Lung (tissue), 12 donors: ENCODE measurements around the gene CDH4. TPM values are rescaled to one million over a fixed set of nuclear protein-coding genes. Genes with fewer than 3 reads are reported as not detected.

ENCODE experiments used
- ATAC-seq: fragments of 200-7000 bp; cut with Tn5 transposase; one replicate; pipeline ENCODE4 v1.9.1; 2020; ENCODE audit warnings: moderate number of reproducible peaks; ENCODE audit not compliant: insufficient read depth, low FRiP score
- DNase-seq, 3 donors: peaks; one replicate each; pipeline ENCODE4 v3.0.0-alpha.2; 2013 to 2017
- H3K27ac ChIP-seq, 2 donors: one replicate each; pipeline ENCODE4 v1.5.1; 2013; ENCODE audit warnings: mild to moderate bottlenecking in 2 of 2, moderate library complexity in 2 of 2, control low read depth in 1 of 2, inconsistent platforms in 1 of 2, low read depth in 1 of 2, low read length in 1 of 2
- H3K27me3 ChIP-seq, 3 donors: one replicate each; pipeline ENCODE4 v1.5.1; 2013; ENCODE audit warnings: low read length in 2 of 3; ENCODE audit not compliant: control insufficient read depth in 3 of 3, insufficient read depth in 3 of 3
- H3K36me3 ChIP-seq, 4 donors: one replicate each; pipeline ENCODE4 v1.5.1; 2013; ENCODE audit warnings: low read length in 4 of 4, mild to moderate bottlenecking in 1 of 4, moderate library complexity in 1 of 4; ENCODE audit not compliant: control insufficient read depth in 4 of 4, insufficient read depth in 4 of 4
- H3K4me1 ChIP-seq, 5 donors: one replicate each; pipeline ENCODE4 v1.5.1; 2013; ENCODE audit warnings: low read length in 5 of 5, mild to moderate bottlenecking in 2 of 5, moderate library complexity in 1 of 5; ENCODE audit not compliant: control insufficient read depth in 5 of 5, insufficient read depth in 5 of 5
- H3K4me3 ChIP-seq: one replicate; pipeline ENCODE4 v1.5.1; 2013; ENCODE audit warnings: mild to moderate bottlenecking, control low read depth, moderate library complexity
- H3K9ac ChIP-seq, 2 donors: one replicate each; pipeline ENCODE4 v1.5.1; 2013; ENCODE audit warnings: low read length in 2 of 2, control low read depth in 1 of 2; ENCODE audit not compliant: insufficient read depth in 1 of 2
- H3K9me3 ChIP-seq, 4 donors: one replicate each; pipeline ENCODE4 v1.5.1; 2013; ENCODE audit warnings: low read length in 3 of 4, mild to moderate bottlenecking in 1 of 4, moderate library complexity in 1 of 4; ENCODE audit not compliant: control insufficient read depth in 4 of 4, insufficient read depth in 3 of 4
- CTCF ChIP-seq: IDR thresholded peaks from 2 replicates; pipeline ENCODE4 v1.5.1; 2012; ENCODE audit warnings: mild to moderate bottlenecking; ENCODE audit errors: control extremely low read depth, extremely low read depth
- WGBS, 2 donors: extraction: QIAGEN DNeasy Blood & Tissue Kit; methylation state at CpG; one replicate each; pipeline ENCODE4 v1.1.7; 2013; 5-methylcytosine and 5-hydroxymethylcytosine counted together
- polyA plus RNA-seq, 2 donors: library from polyadenylated mRNA; stranded (reverse); fragments of 200-250 nt; gene quantifications; one replicate each; pipeline ENCODE4 v1.2.1, GENCODE V29; 2013
- total RNA-seq, 2 donors: library from RNA; depleted of rRNA in 1 of 2; stranded (reverse); fragments of >200 nt in 1 of 2; gene quantifications; one replicate each; pipeline ENCODE4 v1.2.1, GENCODE V29; 2014 to 2021
- donor health status: control.
- donor health status: control.
- donor health status: Bipolar disorder and iron deficiency.
- donor health status: healthy.
- donor health status: DM: yes; HTN: yes; CAD: no.

The CDH4 gene
- total and polyA plus RNA-seq, 4 donors = 0.10 to 2.1 (median 0.34) TPM

DNA sequence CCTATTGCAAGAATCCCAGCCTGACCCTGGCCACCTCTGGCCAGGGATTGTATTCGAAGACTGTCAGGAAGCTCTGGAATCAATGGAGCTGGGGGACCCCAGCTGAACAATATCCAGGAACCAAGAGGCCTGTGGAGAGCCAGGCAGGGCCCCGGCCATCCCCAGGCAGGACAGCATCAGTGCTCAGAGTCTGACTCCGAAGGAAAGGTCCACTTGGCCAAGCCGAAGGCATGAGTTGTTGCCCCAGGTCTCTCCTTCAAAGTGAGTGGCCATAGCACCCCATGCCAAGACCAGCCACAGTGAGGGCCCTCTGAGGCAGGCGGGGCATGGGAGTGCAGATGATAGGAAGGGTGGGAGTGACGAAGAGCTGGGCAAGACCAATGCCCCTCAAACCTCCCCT lies 193.1 kb downstream of the CDH4 start:
- DNase-seq = no peak
- Histone ChIP-seq H3K9ac (no peak overlapping the region), H3K27me3 (peaks cover 0 to 25% (median 0%) of the 10 kb centered on the region in 3 donors), H3K4me1 (no peaks in the 10 kb centered on the region), H3K9me3 (peaks cover 0 to 8% (median 0%) of the 10 kb centered on the region in 4 donors), H3K4me3 (no peak overlapping the region), H3K27ac (no peak overlapping the region), H3K36me3 (no peaks in the 10 kb centered on the region)
- 73 to 76% methylated on average over 6 of the region's 6 CpGs for whole genome bisulfite sequencing, 2 donors
- no peak for TF ChIP-seq CTCF
- no peak for ATAC-seq

- Histone ChIP-seq H3K9me3 (peaks cover 0 to 7% (median 0%) of the 10 kb centered on the region in 4 donors), H3K27ac (no peak overlapping the region), H3K36me3 (no peaks in the 10 kb centered on the region), H3K4me3 (no peak overlapping the region), H3K9ac (no peak overlapping the region), H3K27me3 (peaks cover 0 to 23% (median 0%) of the 10 kb centered on the region in 3 donors), H3K4me1 (no peaks in the 10 kb centered on the region)
- TF ChIP-seq CTCF = no peak
- no peak for ATAC-seq
- DNase-seq = no peak
- 87 to 97% methylated on average over 10 of the region's 10 CpGs for WGBS, 2 donors
These were observed 193.7 kb downstream of the CDH4 start for GRCh38 chr20:61445741-61446140.

DNA sequence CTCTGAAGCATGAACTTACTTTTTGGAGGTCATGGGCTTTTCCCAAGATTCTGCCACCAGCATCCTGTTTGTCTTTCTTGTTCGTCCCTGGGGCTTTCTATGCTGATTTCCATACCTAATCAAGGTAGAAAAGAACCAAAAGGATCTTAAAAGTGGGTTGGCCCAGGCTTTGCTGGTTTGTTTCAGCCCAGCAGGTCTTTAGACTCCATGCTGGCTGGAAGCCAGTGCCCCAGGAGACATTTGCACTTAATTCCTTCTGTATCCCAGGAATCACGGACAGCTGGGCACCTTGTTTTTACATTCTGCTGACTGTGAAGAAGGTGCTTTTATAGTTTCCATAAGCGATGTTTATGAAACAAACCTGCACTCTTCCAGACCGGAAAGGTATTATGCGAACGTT lies 195.9 kb downstream of the CDH4 start:
- ATAC-seq = no peak
- peaks cover 0 to 24% (median 0%) of the 10 kb centered on the region in 3 donors for H3K27me3 ChIP-seq
- no peaks in the 10 kb centered on the region for H3K36me3 ChIP-seq
- H3K4me3 ChIP-seq = no peak overlapping the region
- 39 to 47% methylated on average over 6 of the region's 6 CpGs for WGBS, 2 donors
- no peak for DNase-seq
- no peak overlapping the region for H3K27ac ChIP-seq
- no peaks in the 10 kb centered on the region for H3K4me1 ChIP-seq
- TF ChIP-seq CTCF = no peak
- peaks cover 0 to 7% (median 0%) of the 10 kb centered on the region in 4 donors for H3K9me3 ChIP-seq
- no peak overlapping the region for H3K9ac ChIP-seq

DNA sequence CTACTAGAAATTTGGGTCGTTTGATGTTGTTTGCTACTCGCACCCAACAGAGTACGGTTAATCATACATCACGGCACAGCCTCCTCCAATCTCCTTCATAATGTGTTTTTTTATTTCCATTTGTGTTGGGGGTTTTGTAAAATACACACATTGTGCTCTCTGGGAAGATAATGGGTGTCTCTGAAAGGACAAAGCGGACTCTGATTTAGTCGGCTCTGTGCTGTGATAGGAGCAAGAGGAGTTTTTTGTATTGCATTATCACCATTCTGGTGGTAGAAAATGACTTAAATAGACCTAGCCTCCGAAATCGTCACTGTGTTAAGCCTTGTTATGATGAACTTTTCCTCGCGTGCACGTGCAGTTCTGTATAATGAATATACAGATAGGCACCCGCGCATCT lies 196.3 kb downstream of the CDH4 start:
- H3K9ac ChIP-seq = no peak overlapping the region
- H3K9me3 ChIP-seq = peaks cover 0 to 7% (median 0%) of the 10 kb centered on the region in 4 donors
- no peak overlapping the region for H3K27ac ChIP-seq
- H3K4me1 ChIP-seq = no peaks in the 10 kb centered on the region
- WGBS, 2 donors = 70 to 79% methylated on average over 13 of the region's 13 CpGs
- H3K27me3 ChIP-seq = peaks cover 0 to 20% (median 0%) of the 10 kb centered on the region in 3 donors
- ATAC-seq (no peak), DNase-seq (no peak)
- TF ChIP-seq CTCF = no peak
- no peak overlapping the region for H3K4me3 ChIP-seq
- H3K36me3 ChIP-seq = no peaks in the 10 kb centered on the region
